Calu3 (cell line): ENCODE measurements around the gene A3GALT2. TPM values are rescaled to one million over a fixed set of nuclear protein-coding genes. Genes with fewer than 3 reads are reported as not detected.

Experiments used
- BruUV-seq: library from RNA; stranded (reverse); fragments of 400-500 nt; replicated peaks from 2 replicates; lab custom pipeline; 2021; lab: Mats Ljungman, UMichigan
- CTCF ChIA-PET: fragments of 300-600 bp; sonication (Branson Sonifier 250); formaldehyde crosslinking; loops from one replicate; lab custom pipeline; 2022; ENCODE audit warnings: antibody characterized with exemption; lab: Charles Lee
- DNase-seq: peaks from one replicate; pipeline ENCODE4 v3.0.0; 2022
- H3K27ac Mint-ChIP-seq: one replicate; pipeline ENCODE4 v1.8.0; 2022; ENCODE audit warnings: mixed read lengths; ENCODE audit not compliant: unreplicated experiment
- H3K27me3 Mint-ChIP-seq: one replicate; pipeline ENCODE4 v1.8.0; 2022; ENCODE audit warnings: mixed read lengths; ENCODE audit not compliant: unreplicated experiment
- H3K36me3 Mint-ChIP-seq: one replicate; pipeline ENCODE4 v1.8.0; 2022; ENCODE audit warnings: mild to moderate bottlenecking, moderate library complexity, mixed read lengths; ENCODE audit not compliant: insufficient read depth, unreplicated experiment
- H3K4me1 Mint-ChIP-seq: one replicate; pipeline ENCODE4 v1.8.0; 2022; ENCODE audit warnings: mild to moderate bottlenecking, low read depth, mixed read lengths; ENCODE audit not compliant: unreplicated experiment
- H3K4me3 Mint-ChIP-seq: one replicate; pipeline ENCODE4 v1.8.0; 2022; ENCODE audit warnings: mild to moderate bottlenecking, low read depth, moderate library complexity, mixed read lengths; ENCODE audit not compliant: unreplicated experiment
- H3K9me3 Mint-ChIP-seq: one replicate; pipeline ENCODE4 v1.8.0; 2022; ENCODE audit warnings: low read depth, mixed read lengths; ENCODE audit not compliant: unreplicated experiment
- CTCF ChIP-seq: fragments of 200-600 bp; IDR thresholded peaks from one replicate; pipeline ENCODE4 v1.8.0; 2022; ENCODE audit warnings: antibody characterized with exemption; ENCODE audit not compliant: unreplicated experiment
- intact Hi-C: fragments of 100-400 bp; cut with micrococcal nuclease; formaldehyde crosslinking; loops from one replicate; pipeline ENCODE4 v1.10.0; 2022; ENCODE audit not compliant: unreplicated experiment
- total RNA-seq: library from RNA; stranded (reverse); gene quantifications from 2 replicates; pipeline ENCODE4 v1.2.3, GENCODE V29; 2022

A3GALT2 gene
- total RNA-seq, 1 experiment from 2014 or later = not detected

GRCh38 chr1:33332357-33332789, 11.5 kb upstream of the A3GALT2 start:
- CTCF ChIA-PET = no interaction called here
- H3K4me3 Mint-ChIP-seq = no peak overlapping the region
- no TSS peak for BruUV-seq
- peaks cover 67% of the 10 kb centered on the region for H3K36me3 Mint-ChIP-seq
- DNase-seq = no peak
- intact Hi-C loops = no loop called here
- H3K9me3 Mint-ChIP-seq = no peaks in the 10 kb centered on the region
- no peak overlapping the region for H3K27ac Mint-ChIP-seq
- no peak for TF ChIP-seq CTCF
- H3K27me3 Mint-ChIP-seq = no peaks in the 10 kb centered on the region
- peaks cover 12% of the 10 kb centered on the region for H3K4me1 Mint-ChIP-seq

- H3K36me3 Mint-ChIP-seq = peaks cover 74% of the 10 kb centered on the region
- H3K4me3 Mint-ChIP-seq = no peak overlapping the region
- BruUV-seq = no TSS peak
- H3K4me1 Mint-ChIP-seq = peaks cover 12% of the 10 kb centered on the region
- intact Hi-C loops = no loop called here
- no peak for DNase-seq
- no peak overlapping the region for H3K27ac Mint-ChIP-seq
- TF ChIP-seq CTCF = no peak
- CTCF ChIA-PET = no interaction called here
- no peaks in the 10 kb centered on the region for H3K27me3 Mint-ChIP-seq
- no peaks in the 10 kb centered on the region for H3K9me3 Mint-ChIP-seq
Observed at GRCh38 chr1:33331444-33332356, 10.8 kb upstream of the A3GALT2 start.

- H3K27ac Mint-ChIP-seq = no peak overlapping the region
- TF ChIP-seq CTCF = no peak
- no peak for DNase-seq
- no peaks in the 10 kb centered on the region for H3K9me3 Mint-ChIP-seq
- CTCF ChIA-PET = no interaction called here
- no peaks in the 10 kb centered on the region for H3K27me3 Mint-ChIP-seq
- BruUV-seq = no TSS peak
- H3K36me3 Mint-ChIP-seq = peaks cover 82% of the 10 kb centered on the region
- intact Hi-C loops = no loop called here
- H3K4me3 Mint-ChIP-seq = no peak overlapping the region
- H3K4me1 Mint-ChIP-seq = peaks cover 12% of the 10 kb centered on the region
Observed at GRCh38 chr1:33330906-33331305, 10.0 kb upstream of the A3GALT2 start.

- Mint-ChIP-seq H3K4me3 (no peak overlapping the region), H3K4me1 (peaks cover 12% of the 10 kb centered on the region), H3K9me3 (no peaks in the 10 kb centered on the region), H3K36me3 (peaks cover 87% of the 10 kb centered on the region), H3K27me3 (no peaks in the 10 kb centered on the region), H3K27ac (no peak overlapping the region)
- no TSS peak for BruUV-seq
- no peak for DNase-seq
- intact Hi-C loops = no loop called here
- CTCF ChIA-PET = no interaction called here
- no peak for TF ChIP-seq CTCF
Observed at GRCh38 chr1:33330361-33330890, 9.5 kb upstream of the A3GALT2 start.
